ENCODE measurements around the gene CCDC88B.

DNA sequence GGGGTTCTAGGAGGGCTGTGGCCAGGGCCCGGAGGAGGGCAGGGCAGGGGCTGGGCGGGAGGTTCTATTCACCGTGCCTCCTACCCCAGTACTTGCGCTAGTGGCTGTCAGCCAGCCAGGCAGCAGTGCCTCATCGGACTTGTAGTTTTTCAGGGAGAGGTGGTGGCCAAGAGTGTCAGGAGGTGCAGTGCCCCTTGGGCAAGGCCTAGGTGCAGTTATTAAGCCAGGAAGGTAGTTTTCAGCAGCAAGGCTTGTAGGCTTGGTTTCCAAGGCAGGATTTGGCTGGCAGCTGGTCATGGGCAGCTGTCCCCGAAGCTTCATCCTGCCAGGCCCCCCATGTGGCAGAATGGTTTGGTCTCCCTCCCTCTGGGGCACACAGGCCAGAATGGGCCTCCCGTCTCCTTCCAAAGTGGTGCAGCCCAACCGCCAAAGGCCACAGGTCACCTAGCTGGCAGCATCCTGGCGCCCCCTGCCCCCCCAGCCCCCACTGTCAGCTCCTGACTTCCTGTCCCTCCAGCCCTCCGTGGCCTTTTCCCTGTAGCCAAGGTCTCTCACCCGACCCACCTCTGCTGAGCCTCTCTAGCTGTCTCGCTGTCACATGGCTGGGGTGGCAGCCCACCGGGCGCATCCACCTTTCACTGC lies 8.5 kb downstream of the CCDC88B start:
- TF ChIP-seq, protein P1, sequence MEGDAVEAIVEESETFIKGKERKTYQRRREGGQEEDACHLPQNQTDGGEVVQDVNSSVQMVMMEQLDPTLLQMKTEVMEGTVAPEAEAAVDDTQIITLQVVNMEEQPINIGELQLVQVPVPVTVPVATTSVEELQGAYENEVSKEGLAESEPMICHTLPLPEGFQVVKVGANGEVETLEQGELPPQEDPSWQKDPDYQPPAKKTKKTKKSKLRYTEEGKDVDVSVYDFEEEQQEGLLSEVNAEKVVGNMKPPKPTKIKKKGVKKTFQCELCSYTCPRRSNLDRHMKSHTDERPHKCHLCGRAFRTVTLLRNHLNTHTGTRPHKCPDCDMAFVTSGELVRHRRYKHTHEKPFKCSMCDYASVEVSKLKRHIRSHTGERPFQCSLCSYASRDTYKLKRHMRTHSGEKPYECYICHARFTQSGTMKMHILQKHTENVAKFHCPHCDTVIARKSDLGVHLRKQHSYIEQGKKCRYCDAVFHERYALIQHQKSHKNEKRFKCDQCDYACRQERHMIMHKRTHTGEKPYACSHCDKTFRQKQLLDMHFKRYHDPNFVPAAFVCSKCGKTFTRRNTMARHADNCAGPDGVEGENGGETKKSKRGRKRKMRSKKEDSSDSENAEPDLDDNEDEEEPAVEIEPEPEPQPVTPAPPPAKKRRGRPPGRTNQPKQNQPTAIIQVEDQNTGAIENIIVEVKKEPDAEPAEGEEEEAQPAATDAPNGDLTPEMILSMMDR (IDR thresholded peaks at IDR 0.05; ENCODE audit: low read depth, low read length): no peak
- no peak for TF ChIP-seq EZH2phosphoT487 (IDR thresholded peaks at IDR 0.05; ENCODE audit: low read depth)

All from OCI-LY3 (cell line).